Natural killer cell (primary cell): ENCODE measurements around the gene C1QL3. TPM values are rescaled to one million over a fixed set of nuclear protein-coding genes. Genes with fewer than 3 reads are reported as not detected.

Experiments
- total RNA-seq, 4 donors: library from RNA; stranded (reverse); fragments of 120-200 nt in 1 of 4; gene quantifications; one replicate each; pipeline versions ENCODE4 v1.2.3 to v1.2.4, GENCODE V29; 2013 to 2022

C1QL3 gene
- total RNA-seq, 3 donors from 2014 or later (not counting 1 experiment from before 2014, with no cell fraction given) = 0.29 TPM; not detected in 2

Other genes with a start within 250 kb of the C1QL3 start
- gene PTER, start 84.9 kb downstream of the C1QL3 start, total RNA-seq = 10 to 100 TPM; 12.8 to 21.9 (median 21.5) TPM